Thyroid gland (tissue), 4 donors: ENCODE results near the gene SS18L1. TPM values are rescaled to one million over a fixed set of nuclear protein-coding genes. Genes with fewer than 3 reads are reported as not detected.

ENCODE experiments used
- DNase-seq, 2 donors: peaks; one replicate each; pipeline ENCODE4 v3.0.0-alpha.2; 2019
- H3K27ac ChIP-seq, 3 donors: fragments of 200-600 bp; sonication (generic); 1 replicate in 2 of 3; 2 replicates in 1 of 3; pipeline ENCODE4 v1.5.1; 2016 to 2019; ENCODE audit warnings: mild to moderate bottlenecking in 1 of 3, moderate library complexity in 1 of 3
- H3K27me3 ChIP-seq: fragments of 200-600 bp; sonication (generic); one replicate; pipeline ENCODE4 v1.5.1; 2019
- H3K36me3 ChIP-seq, 2 donors: fragments of 200-600 bp; sonication (generic); one replicate each; pipeline ENCODE4 v1.5.1; 2016 to 2019
- H3K4me1 ChIP-seq, 2 donors: fragments of 200-600 bp; sonication (generic); one replicate each; pipeline ENCODE4 v1.5.1; 2017 to 2019
- H3K4me3 ChIP-seq, 3 donors: fragments of 200-600 bp; sonication (generic); replicated peaks in 1 of 3; 1 replicate in 2 of 3; 2 replicates in 1 of 3; pipeline ENCODE4 v1.5.1; 2016; ENCODE audit warnings: mild to moderate bottlenecking in 1 of 3
- H3K9me3 ChIP-seq: fragments of 200-600 bp; sonication (generic); one replicate; pipeline ENCODE4 v1.5.1; 2017
- POLR2A ChIP-seq, 2 donors: fragments of 450-650 bp; IDR thresholded peaks; one replicate each; pipeline ENCODE4 v1.6.1; 2017; ENCODE audit warnings: antibody characterized with exemption in 2 of 2, mild to moderate bottlenecking in 2 of 2, moderate library complexity in 1 of 2
- WGBS, 2 donors: methylation state at CpG; one replicate each; pipeline ENCODE4 v1.1.5; 2017; 5-methylcytosine and 5-hydroxymethylcytosine counted together
- intact Hi-C: fragments of 100-400 bp; cut with DNase I; formaldehyde crosslinking; loops from one replicate; pipeline ENCODE4 v1.15.1; 2023
- total RNA-seq, 4 donors: library from RNA; depleted of rRNA; stranded (reverse); fragments of >200 nt; gene quantifications; one replicate each; pipeline ENCODE4 v1.2.3, GENCODE V29; 2016
- TF ChIP-seq, protein P1 (sequence below), 6 experiments: fragments of 200-600 bp in 3 of 6; fragments of 450-650 bp in 3 of 6; sonication (generic) in 3 of 6; IDR thresholded peaks; one replicate each; pipeline ENCODE4 v1.5.1; 2016 to 2019; ENCODE audit warnings: antibody characterized with exemption in 6 of 6, mild to moderate bottlenecking in 2 of 6, inconsistent platforms in 1 of 6, moderate library complexity in 1 of 6

The SS18L1 gene
- total RNA-seq, 4 donors from 2014 or later = 12.2 to 22.0 (median 15.2) TPM

GRCh38 chr20:62117658-62118057 is 25.9 kb upstream of the SS18L1 start:
- Histone ChIP-seq H3K4me3 (no peak overlapping the region), H3K36me3 (no peaks in the 10 kb centered on the region), H3K27ac (no peak overlapping the region), H3K4me1 (peaks cover 13 to 21% of the 10 kb centered on the region in 2 donors), H3K27me3 (no peaks in the 10 kb centered on the region), H3K9me3 (no peaks in the 10 kb centered on the region)
- WGBS, 2 donors = 39 to 47% methylated on average over 5 to 13 of the region's 15 CpGs
- intact Hi-C loops = no loop called here
- peak in 1 of 2 donors; percentile 18 for DNase-seq
- TF ChIP-seq, protein P1, sequence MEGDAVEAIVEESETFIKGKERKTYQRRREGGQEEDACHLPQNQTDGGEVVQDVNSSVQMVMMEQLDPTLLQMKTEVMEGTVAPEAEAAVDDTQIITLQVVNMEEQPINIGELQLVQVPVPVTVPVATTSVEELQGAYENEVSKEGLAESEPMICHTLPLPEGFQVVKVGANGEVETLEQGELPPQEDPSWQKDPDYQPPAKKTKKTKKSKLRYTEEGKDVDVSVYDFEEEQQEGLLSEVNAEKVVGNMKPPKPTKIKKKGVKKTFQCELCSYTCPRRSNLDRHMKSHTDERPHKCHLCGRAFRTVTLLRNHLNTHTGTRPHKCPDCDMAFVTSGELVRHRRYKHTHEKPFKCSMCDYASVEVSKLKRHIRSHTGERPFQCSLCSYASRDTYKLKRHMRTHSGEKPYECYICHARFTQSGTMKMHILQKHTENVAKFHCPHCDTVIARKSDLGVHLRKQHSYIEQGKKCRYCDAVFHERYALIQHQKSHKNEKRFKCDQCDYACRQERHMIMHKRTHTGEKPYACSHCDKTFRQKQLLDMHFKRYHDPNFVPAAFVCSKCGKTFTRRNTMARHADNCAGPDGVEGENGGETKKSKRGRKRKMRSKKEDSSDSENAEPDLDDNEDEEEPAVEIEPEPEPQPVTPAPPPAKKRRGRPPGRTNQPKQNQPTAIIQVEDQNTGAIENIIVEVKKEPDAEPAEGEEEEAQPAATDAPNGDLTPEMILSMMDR (IDR thresholded peaks at IDR 0.05) = no peak
- TF ChIP-seq POLR2A (IDR thresholded peaks at IDR 0.05) = no peak

DNA sequence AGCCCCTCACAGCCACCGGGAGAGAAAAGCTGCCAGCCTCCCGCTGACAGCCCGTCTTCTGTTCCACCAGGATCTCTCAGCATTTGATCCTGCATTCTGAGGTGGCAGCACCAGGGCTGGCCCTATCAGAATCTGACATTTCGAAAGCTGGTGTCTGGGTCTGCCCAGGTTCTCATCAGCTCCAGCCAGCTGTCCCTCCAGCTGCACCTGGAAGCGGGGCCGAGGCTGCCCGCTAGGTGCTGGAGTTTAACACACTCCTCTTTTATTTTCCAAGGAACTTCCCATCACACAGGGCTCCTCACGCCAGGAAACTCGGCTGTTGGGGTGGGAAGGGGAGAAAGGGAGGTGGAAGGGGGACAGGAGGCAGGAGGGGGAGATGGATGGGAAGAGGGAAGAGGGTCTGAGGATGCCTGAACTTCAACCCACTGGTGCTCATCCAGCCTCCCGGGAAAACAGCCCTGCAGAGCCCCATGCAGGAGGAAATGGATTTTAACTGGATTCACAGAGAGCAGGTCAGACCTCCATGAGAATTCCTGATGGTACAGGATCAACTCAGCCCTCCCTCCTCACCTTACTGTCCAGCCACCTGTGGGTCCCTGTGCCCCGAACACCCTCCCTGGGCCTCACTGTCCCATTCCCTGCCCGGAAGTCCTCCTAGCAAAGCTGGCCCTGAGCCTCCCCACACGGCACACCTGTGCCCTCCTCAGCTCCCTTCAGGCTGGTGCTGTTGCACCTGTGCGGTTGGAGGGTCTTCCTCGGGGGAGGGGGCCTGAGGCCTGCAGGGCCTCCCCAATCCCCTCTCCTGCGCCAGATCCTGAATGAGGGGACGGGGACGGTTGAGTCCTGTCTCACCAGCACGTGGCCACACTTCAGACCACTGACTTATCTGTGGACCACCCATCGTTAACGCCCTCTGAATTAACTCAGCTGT is 25.2 kb upstream of the SS18L1 start:
- no peaks in the 10 kb centered on the region for H3K27me3 ChIP-seq
- no peak for DNase-seq
- no peaks in the 10 kb centered on the region for H3K36me3 ChIP-seq
- H3K4me3 ChIP-seq = no peak overlapping the region
- no peaks in the 10 kb centered on the region for H3K9me3 ChIP-seq
- TF ChIP-seq POLR2A (IDR thresholded peaks at IDR 0.05) = no peak
- TF ChIP-seq, protein P1 (IDR thresholded peaks at IDR 0.05) = no peak
- no peak overlapping the region for H3K27ac ChIP-seq
- WGBS, 2 donors = 68 to 72% methylated on average over 11 to 19 of the region's 21 CpGs
- intact Hi-C loops = no loop called here
- H3K4me1 ChIP-seq = peaks cover 17 to 24% of the 10 kb centered on the region in 2 donors

DNA sequence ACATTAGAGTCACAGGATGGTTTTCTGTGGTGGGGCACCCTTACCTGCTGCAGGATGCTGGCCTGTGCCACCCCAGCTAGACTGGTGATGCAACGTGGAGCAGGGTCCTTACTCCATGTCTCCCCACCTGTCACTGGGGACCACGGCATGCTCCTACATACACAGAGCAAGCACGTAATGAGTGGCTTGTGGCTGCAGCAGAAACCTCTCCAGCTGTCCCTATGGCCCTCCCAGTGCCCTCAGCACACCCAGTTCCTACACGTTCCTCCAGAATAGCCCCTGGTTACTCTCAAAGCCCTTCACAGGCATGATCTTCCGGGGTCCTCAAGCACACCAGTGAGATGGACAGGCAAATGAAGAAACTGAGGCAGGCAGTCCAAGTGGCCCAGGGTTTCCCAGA is 24.5 kb upstream of the SS18L1 start:
- no peak for TF ChIP-seq POLR2A (IDR thresholded peaks at IDR 0.05)
- TF ChIP-seq, protein P1 (IDR thresholded peaks at IDR 0.05) = no peak
- intact Hi-C loops = no loop called here
- H3K4me1 ChIP-seq = peaks cover 24 to 32% of the 10 kb centered on the region in 2 donors
- no peaks in the 10 kb centered on the region for H3K36me3 ChIP-seq
- H3K27ac ChIP-seq = peak overlapping the region; percentile 16 to 52 (median 35)
- H3K9me3 ChIP-seq = no peaks in the 10 kb centered on the region
- no peaks in the 10 kb centered on the region for H3K27me3 ChIP-seq
- no peak for DNase-seq
- H3K4me3 ChIP-seq = no peak overlapping the region
- WGBS, 2 donors = 77 to 81% methylated on average over 4 to 5 of the region's 5 CpGs

GRCh38 chr20:62119591-62120364 is 23.8 kb upstream of the SS18L1 start:
- 45 to 54% methylated on average over 6 to 10 of the region's 10 CpGs for WGBS, 2 donors
- intact Hi-C loops = loop anchor here (5.0 kb wide), 1 partner anchor 52 kb away; the partner anchor contains the start of gene TAF4
- Histone ChIP-seq H3K9me3 (no peaks in the 10 kb centered on the region), H3K4me3 (no peak overlapping the region), H3K4me1 (peaks cover 27 to 37% of the 10 kb centered on the region in 2 donors), H3K27me3 (no peaks in the 10 kb centered on the region), H3K36me3 (no peaks in the 10 kb centered on the region), H3K27ac (peak overlapping the region; percentile 35 to 57 (median 52))
- TF ChIP-seq POLR2A (IDR thresholded peaks at IDR 0.05) = peak in 1 of 2 donors; percentile 28
- TF ChIP-seq, protein P1 (IDR thresholded peaks at IDR 0.05) = no peak
- peak; percentile 90 to 91 for DNase-seq
